SH-SY5Y (cell line): ENCODE results near the gene AQP3.

Source experiments
- GATA2 ChIP-seq: IDR thresholded peaks from 2 replicates; pipeline ENCODE4 v1.6.1; 2011; ENCODE audit warnings: mild to moderate bottlenecking, low read depth, low read length
- GATA3 ChIP-seq: IDR thresholded peaks from 2 replicates; pipeline ENCODE4 v1.6.1; 2011; ENCODE audit warnings: low read depth, mild to moderate bottlenecking, low read length, moderate library complexity

- TF ChIP-seq GATA2 (no peak), GATA3 (no peak)
Measured at GRCh38 chr9:33434317-33435105, 12.9 kb downstream of the AQP3 start.
